Breast epithelium (tissue), 4 donors: ENCODE measurements around the gene TMEM271. TPM values are rescaled to one million over a fixed set of nuclear protein-coding genes. Genes with fewer than 3 reads are reported as not detected.

Experiments
- DNase-seq, 2 donors: peaks; one replicate each; pipeline ENCODE4 v3.0.0-alpha.2; 2019; ENCODE audit warnings: low spot score in 2 of 2
- H3K27ac ChIP-seq, 2 donors: fragments of 200-600 bp; sonication (generic) in 1 of 2; one replicate each; pipeline ENCODE4 v1.5.1; 2016 to 2019; ENCODE audit warnings: mild to moderate bottlenecking in 1 of 2
- H3K27me3 ChIP-seq, 2 donors: fragments of 200-600 bp; sonication (generic) in 1 of 2; one replicate each; pipeline versions ENCODE4 v1.5.1 to v1.6.0; 2017 to 2019; ENCODE audit warnings: control low read depth in 1 of 2, mild to moderate bottlenecking in 1 of 2
- H3K36me3 ChIP-seq: fragments of 200-600 bp; one replicate; pipeline ENCODE4 v1.5.1; 2019
- H3K4me1 ChIP-seq, 2 donors: fragments of 200-600 bp; sonication (generic); one replicate each; pipeline ENCODE4 v1.5.1; 2016 to 2019; ENCODE audit warnings: control low read depth in 1 of 2
- H3K4me3 ChIP-seq, 3 donors: fragments of 200-600 bp; sonication (generic); 1 replicate in 2 of 3; 2 replicates in 1 of 3; pipeline ENCODE4 v1.5.1; 2016 to 2019; ENCODE audit warnings: mild to moderate bottlenecking in 3 of 3, moderate library complexity in 2 of 3
- H3K9me3 ChIP-seq, 2 donors: fragments of 200-600 bp; sonication (generic) in 1 of 2; one replicate each; pipeline ENCODE4 v1.5.1; 2016 to 2019; ENCODE audit warnings: control low read depth in 1 of 2
- POLR2A ChIP-seq: fragments of 450-650 bp; IDR thresholded peaks from one replicate; pipeline ENCODE4 v1.6.1; 2016; ENCODE audit warnings: antibody characterized with exemption, mild to moderate bottlenecking, moderate library complexity
- POLR2AphosphoS5 ChIP-seq, 3 donors: sonication (generic); formaldehyde crosslinking; IDR thresholded peaks; one replicate each; pipeline ENCODE4 v1.6.1; 2017; ENCODE audit warnings: antibody characterized with exemption in 3 of 3
- intact Hi-C: fragments of 100-400 bp; cut with DNase I; formaldehyde crosslinking; loops from one replicate; pipeline ENCODE4 v1.15.1; 2023; ENCODE audit warnings: low total_unique reads
- total RNA-seq, 3 donors: library from RNA; depleted of rRNA; stranded (reverse); fragments of >200 nt; gene quantifications; one replicate each; pipeline ENCODE4 v1.1.0, GENCODE V29; 2016
- TF ChIP-seq, protein P1 (sequence below), 3 donors: fragments of 450-650 bp; IDR thresholded peaks; one replicate each; pipeline ENCODE4 v1.5.1; 2016 to 2017; ENCODE audit warnings: antibody characterized with exemption in 3 of 3, mild to moderate bottlenecking in 3 of 3, moderate library complexity in 3 of 3

Gene TMEM271
- total RNA-seq, 3 donors from 2014 or later = not detected

DNA sequence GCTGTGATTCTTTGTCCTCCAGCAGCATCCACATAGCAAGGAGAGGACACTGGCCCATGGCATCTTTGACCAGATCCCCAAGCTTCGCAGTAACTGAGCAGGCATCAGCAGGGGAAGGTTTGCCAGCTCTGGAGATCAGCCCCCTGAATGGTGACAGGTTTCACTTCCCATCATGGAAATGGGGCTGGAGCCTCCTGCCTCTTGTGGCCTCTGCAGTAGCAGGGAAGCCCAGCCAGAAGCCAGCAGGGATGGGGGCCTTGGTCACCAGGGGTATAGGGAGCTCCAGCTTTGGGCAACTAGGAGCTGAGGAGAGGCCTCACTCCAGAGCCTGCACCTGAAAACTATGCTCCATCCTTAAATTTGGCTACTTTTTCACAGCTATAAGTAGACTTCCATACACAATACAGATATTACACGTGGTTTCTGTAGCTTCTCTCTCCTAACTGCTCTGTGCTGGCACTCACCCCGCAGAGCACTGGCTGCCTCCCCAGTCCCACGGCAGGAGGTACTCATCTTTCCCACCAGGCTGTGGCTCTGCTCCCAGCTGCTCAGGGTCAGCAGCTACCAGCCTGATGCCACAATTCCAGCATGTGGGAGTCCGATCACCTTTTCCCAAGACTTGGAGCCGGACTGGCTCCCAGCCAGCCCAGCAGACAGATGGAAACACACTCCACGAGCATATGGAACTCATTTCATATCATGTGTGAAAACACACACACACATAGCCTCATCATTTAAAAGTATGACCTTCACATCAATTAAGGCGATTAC, 2.8 kb downstream of the TMEM271 start:
- H3K4me1 ChIP-seq = peaks cover 0 to 9% of the 10 kb centered on the region in 2 donors
- H3K36me3 ChIP-seq = no peaks in the 10 kb centered on the region
- peaks cover 7 to 80% of the 10 kb centered on the region in 2 donors for H3K27me3 ChIP-seq
- H3K4me3 ChIP-seq = no peak overlapping the region
- DNase-seq = no peak
- H3K9me3 ChIP-seq = no peaks in the 10 kb centered on the region
- TF ChIP-seq POLR2AphosphoS5 (IDR thresholded peaks at IDR 0.05) (no peak), POLR2A (no peak)
- TF ChIP-seq, protein P1, sequence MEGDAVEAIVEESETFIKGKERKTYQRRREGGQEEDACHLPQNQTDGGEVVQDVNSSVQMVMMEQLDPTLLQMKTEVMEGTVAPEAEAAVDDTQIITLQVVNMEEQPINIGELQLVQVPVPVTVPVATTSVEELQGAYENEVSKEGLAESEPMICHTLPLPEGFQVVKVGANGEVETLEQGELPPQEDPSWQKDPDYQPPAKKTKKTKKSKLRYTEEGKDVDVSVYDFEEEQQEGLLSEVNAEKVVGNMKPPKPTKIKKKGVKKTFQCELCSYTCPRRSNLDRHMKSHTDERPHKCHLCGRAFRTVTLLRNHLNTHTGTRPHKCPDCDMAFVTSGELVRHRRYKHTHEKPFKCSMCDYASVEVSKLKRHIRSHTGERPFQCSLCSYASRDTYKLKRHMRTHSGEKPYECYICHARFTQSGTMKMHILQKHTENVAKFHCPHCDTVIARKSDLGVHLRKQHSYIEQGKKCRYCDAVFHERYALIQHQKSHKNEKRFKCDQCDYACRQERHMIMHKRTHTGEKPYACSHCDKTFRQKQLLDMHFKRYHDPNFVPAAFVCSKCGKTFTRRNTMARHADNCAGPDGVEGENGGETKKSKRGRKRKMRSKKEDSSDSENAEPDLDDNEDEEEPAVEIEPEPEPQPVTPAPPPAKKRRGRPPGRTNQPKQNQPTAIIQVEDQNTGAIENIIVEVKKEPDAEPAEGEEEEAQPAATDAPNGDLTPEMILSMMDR (IDR thresholded peaks at IDR 0.05) = no peak
- intact Hi-C loops = no loop called here
- no peak overlapping the region for H3K27ac ChIP-seq

- Histone ChIP-seq H3K4me1 (peaks cover 0 to 8% of the 10 kb centered on the region in 2 donors), H3K9me3 (no peaks in the 10 kb centered on the region), H3K4me3 (no peak overlapping the region), H3K36me3 (no peaks in the 10 kb centered on the region), H3K27me3 (peaks cover 5 to 73% of the 10 kb centered on the region in 2 donors), H3K27ac (no peak overlapping the region)
- DNase-seq = no peak
- TF ChIP-seq, protein P1 (IDR thresholded peaks at IDR 0.05) = no peak
- TF ChIP-seq POLR2A (no peak), POLR2AphosphoS5 (IDR thresholded peaks at IDR 0.05) (no peak)
- intact Hi-C loops = no loop called here
Measured at GRCh38 chr4:572594-572993, 3.5 kb downstream of the TMEM271 start.

DNA sequence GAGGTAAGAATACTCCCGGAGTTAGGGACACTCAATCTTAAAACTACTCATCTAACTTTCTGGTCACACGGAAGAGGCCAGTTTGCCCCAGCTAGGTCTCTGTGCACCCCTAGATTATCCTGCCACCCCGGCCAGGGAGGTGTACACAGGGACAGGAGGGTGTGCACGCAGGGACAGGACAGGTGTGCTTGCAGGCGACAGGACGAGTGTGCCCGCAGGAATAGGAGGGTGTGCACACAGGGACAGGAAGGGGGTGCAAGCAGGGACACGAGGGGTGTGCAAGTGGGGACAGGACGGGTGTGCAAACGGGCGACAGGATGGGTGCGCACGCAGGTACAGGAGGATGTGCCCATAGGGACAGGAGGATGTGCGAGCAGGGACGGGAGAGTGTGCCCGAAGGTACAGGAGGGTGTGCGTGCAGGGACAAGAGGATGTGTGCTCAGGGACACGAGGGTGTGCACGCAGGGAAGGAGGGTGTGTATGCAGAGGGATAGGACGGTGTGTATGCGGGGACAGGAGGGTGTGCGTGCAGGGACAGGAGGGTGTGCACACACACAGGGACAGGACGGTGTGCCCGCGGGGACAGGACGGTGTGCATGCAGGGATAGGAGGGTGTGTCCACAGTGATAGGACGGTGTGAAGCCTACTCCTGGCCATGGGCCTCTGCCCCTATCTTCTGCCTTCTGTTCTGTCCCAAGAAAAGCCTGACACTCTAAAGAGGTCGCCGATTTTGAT, 4.1 kb downstream of the TMEM271 start:
- Histone ChIP-seq H3K27me3 (peaks cover 5 to 67% of the 10 kb centered on the region in 2 donors), H3K9me3 (no peaks in the 10 kb centered on the region), H3K4me3 (no peak overlapping the region), H3K27ac (no peak overlapping the region), H3K4me1 (peaks cover 0 to 5% of the 10 kb centered on the region in 2 donors), H3K36me3 (no peaks in the 10 kb centered on the region)
- no peak for TF ChIP-seq POLR2A
- no peak for TF ChIP-seq POLR2AphosphoS5 (IDR thresholded peaks at IDR 0.05)
- TF ChIP-seq, protein P1 (IDR thresholded peaks at IDR 0.05) = no peak
- DNase-seq = no peak
- intact Hi-C loops = no loop called here

- no peak for DNase-seq
Measured at GRCh38 chr4:570754-571153, 5.3 kb downstream of the TMEM271 start.

More at GRCh38 chr4:570754-571153, 5.3 kb downstream of the TMEM271 start:
- Histone ChIP-seq H3K4me1 (peaks cover 0 to 5% of the 10 kb centered on the region in 2 donors), H3K36me3 (no peaks in the 10 kb centered on the region), H3K27me3 (peaks cover 5 to 61% of the 10 kb centered on the region in 2 donors), H3K9me3 (no peaks in the 10 kb centered on the region), H3K27ac (no peak overlapping the region), H3K4me3 (no peak overlapping the region)
- intact Hi-C loops = no loop called here
- no peak for TF ChIP-seq POLR2AphosphoS5 (IDR thresholded peaks at IDR 0.05)
- TF ChIP-seq, protein P1 (IDR thresholded peaks at IDR 0.05) = no peak
- no peak for TF ChIP-seq POLR2A
